Fibroblast of mammary gland (primary cell): ENCODE results near the gene MTFP1.

Source experiments
- DNase-seq: peaks from one replicate; pipeline ENCODE4 v3.0.0-alpha.2; 2010; ENCODE audit warnings: low read depth
- H3K4me3 ChIP-seq: 2 replicates; pipeline ENCODE4 v1.5.1; 2011; ENCODE audit warnings: low read depth, mild to moderate bottlenecking, low read length, moderate library complexity; ENCODE audit not compliant: control insufficient read depth
- CTCF ChIP-seq: conservative IDR thresholded peaks from 2 replicates; pipeline ENCODE4 v1.5.1; 2011; ENCODE audit warnings: low read depth, low read length, inconsistent platforms; ENCODE audit not compliant: control insufficient read depth, insufficient read depth

Gene MTFP1

GRCh38 chr22:30421695-30422480, 3.7 kb upstream of the MTFP1 start:
- no peak overlapping the region for H3K4me3 ChIP-seq
- no peak for TF ChIP-seq CTCF
- no peak for DNase-seq

- peak overlapping the region; percentile 38 for H3K4me3 ChIP-seq
- peak; percentile 98 for DNase-seq
- TF ChIP-seq CTCF, result no peak
Observed at GRCh38 chr22:30422481-30423300, 2.9 kb upstream of the MTFP1 start.

- TF ChIP-seq CTCF, result no peak
- H3K4me3 ChIP-seq, result peak overlapping the region; percentile 38
- DNase-seq, result no peak
Observed at GRCh38 chr22:30423301-30423958, 2.1 kb upstream of the MTFP1 start.

GRCh38 chr22:30423959-30424533, 1.5 kb upstream of the MTFP1 start:
- peak overlapping the region; percentile 62 for H3K4me3 ChIP-seq
- no peak for TF ChIP-seq CTCF

GRCh38 chr22:30424534-30425326, 838 bp upstream of the MTFP1 start:
- peak overlapping the region; percentile 62 for H3K4me3 ChIP-seq
- DNase-seq, result peak; percentile 57
- peak; percentile 18 for TF ChIP-seq CTCF

More at GRCh38 chr22:30423959-30424533, 1.5 kb upstream of the MTFP1 start:
- peak; percentile 99 for DNase-seq

- H3K4me3 ChIP-seq, result peak overlapping the region; percentile 62
- DNase-seq, result no peak
- TF ChIP-seq CTCF, result no peak
Observed at GRCh38 chr22:30425327-30425615, 297 bp upstream of the MTFP1 start.
